Adipocyte (in vitro differentiated cells): ENCODE measurements around the gene CORO6.

Experiments used
- DNase-seq: peaks from one replicate; pipeline ENCODE4 v3.0.0-alpha.2; 2015; ENCODE audit warnings: low read depth
- H3K27me3 ChIP-seq: replicated peaks from 2 replicates; pipeline ENCODE4 v1.7.0; 2013; ENCODE audit warnings: mild to moderate bottlenecking, low read length, moderate library complexity; ENCODE audit not compliant: control insufficient read depth, insufficient read depth
- H3K36me3 ChIP-seq: 2 replicates; pipeline ENCODE4 v1.7.0; 2013; ENCODE audit warnings: low read length, mild to moderate bottlenecking, moderate library complexity; ENCODE audit not compliant: control insufficient read depth, insufficient read depth, severe bottlenecking
- H3K4me1 ChIP-seq: 2 replicates; pipeline ENCODE4 v1.7.0; 2013; ENCODE audit warnings: mild to moderate bottlenecking, low read length, moderate library complexity; ENCODE audit not compliant: control insufficient read depth, insufficient read depth
- H3K4me3 ChIP-seq: 2 replicates; pipeline ENCODE4 v1.7.0; 2013; ENCODE audit warnings: mild to moderate bottlenecking, low read length, moderate library complexity
- H3K9ac ChIP-seq: 2 replicates; pipeline ENCODE4 v1.7.0; 2013; ENCODE audit warnings: mild to moderate bottlenecking, low read length, moderate library complexity
- H3K9me3 ChIP-seq: 2 replicates; pipeline ENCODE4 v1.7.0; 2013; ENCODE audit warnings: mild to moderate bottlenecking, low read length, moderate library complexity; ENCODE audit not compliant: control insufficient read depth

The CORO6 gene

DNA sequence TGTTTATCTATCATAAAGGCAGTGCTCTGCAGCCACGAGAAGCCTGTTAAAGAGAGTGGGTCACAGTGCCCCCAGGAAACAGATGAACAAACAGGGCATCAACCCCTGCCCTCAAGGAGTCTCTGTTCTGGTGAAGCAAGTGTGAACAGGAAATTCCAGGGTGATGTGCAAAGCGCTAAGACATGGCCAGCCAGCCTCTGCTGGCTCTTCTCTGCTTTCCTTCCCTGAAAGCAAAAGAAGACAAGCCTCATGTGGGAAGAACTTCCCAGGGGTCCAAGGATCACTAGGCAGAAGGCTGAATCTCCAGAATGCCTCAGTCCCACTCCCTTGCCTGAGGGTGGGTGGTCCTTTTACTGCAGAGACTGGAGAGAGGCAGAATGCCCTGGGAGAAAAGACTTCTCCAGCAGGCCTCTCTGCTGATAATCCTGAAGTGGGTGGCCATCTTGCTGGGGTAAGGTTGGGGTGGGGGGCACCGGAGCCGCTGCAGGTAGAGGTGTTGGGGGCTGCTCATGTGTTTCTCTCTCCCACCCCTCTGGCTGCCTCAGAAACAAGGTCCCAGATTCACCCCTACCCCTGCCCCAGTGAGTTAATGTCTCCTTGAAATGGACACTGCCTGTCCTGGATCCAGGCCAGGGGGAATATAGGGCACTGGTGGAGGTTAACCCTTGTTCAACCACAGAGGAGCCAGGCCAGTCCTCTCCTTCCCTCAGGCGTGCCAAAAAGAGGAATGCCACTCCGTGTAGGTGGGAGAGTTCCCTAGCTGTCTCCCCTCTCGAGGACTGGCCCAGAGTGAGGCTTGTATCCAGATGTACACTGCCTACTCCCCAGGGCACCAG is 27.4 kb downstream of the CORO6 start:
- Histone ChIP-seq H3K9ac (no peak overlapping the region), H3K9me3 (no peaks in the 10 kb centered on the region), H3K4me1 (peaks cover 59% of the 10 kb centered on the region), H3K36me3 (no peaks in the 10 kb centered on the region), H3K4me3 (no peak overlapping the region), H3K27me3 (no peaks in the 10 kb centered on the region)
- no peak for DNase-seq

DNA sequence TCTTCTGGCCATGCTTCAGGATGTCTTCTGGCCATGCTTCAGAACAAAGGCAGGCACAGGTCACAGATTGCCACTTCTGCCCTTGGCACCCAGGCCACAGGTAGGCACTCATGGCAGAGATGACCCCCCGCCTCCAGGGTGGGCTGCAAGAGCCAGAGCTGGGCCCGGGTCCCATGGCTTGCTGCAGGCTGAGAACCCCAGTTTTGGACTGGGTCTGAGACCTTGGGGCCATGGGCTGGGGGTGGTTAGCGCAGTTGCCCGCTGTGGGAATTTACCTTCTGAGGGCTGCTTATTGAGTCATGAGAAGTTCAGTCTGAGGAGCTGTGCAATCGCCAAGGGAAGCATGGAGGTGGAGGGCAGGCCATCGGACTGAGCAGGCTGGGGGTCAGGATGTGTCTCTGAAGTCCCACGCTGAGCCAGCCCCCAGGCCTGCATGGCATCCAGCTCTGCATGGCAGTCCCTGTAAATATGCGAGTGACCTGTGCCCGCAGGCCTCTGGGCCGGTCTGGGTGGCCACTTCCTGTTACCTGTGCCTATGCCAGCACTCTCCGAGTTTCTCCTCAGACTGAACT is 28.1 kb downstream of the CORO6 start:
- H3K36me3 ChIP-seq = no peaks in the 10 kb centered on the region
- peak overlapping the region; percentile 80 for H3K4me3 ChIP-seq
- DNase-seq = no peak
- no peak overlapping the region for H3K9ac ChIP-seq
- peaks cover 66% of the 10 kb centered on the region for H3K4me1 ChIP-seq
- no peaks in the 10 kb centered on the region for H3K27me3 ChIP-seq
- H3K9me3 ChIP-seq = no peaks in the 10 kb centered on the region

DNA sequence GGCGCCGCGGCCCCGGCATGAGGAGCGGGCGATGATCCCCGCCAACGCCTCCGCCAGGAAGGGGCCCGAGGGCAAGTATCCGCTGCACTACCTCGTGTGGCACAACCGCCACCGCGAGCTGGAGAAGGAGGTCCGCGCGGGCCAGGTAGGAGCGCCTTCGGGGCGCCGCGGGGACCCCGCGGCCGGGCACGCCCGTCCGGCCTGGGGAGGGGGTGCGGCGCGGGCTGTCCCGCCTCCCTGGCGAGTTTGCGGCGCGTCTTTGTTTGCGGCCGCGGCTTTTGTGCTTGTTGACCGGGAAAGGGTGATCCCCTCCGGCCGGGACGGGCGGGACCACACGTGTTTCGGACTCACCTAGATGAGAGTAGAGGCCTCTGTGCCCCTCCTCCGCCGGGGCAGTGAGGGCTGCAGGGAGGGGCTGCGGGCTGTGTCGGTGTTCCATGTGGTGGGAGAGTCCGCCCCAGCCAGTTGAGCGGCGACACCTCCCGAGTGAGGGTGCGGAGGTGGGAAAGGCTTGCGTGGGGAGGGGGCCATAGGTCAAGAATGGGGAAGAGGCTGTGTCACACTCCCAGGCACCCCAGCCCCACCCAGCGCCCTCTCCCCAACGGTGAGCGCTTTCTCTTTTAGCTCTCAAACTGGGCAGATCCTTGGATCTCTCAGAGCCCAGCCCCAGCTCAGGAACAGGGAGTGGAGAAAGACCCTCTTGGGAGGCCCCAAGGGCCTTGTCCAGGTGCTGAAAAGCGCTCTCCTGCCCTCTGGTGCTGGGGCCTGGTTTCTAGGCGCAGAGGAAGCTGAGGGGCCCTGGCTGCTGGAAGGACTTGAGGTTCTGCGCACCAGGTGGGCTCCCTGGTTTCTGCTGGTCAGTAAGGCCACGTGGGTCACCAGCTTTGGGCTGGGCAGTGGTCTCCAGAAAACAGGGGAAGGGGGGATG is 28.9 kb downstream of the CORO6 start:
- Histone ChIP-seq H3K36me3 (no peaks in the 10 kb centered on the region), H3K4me1 (peaks cover 66% of the 10 kb centered on the region), H3K4me3 (peak overlapping the region; percentile 80), H3K27me3 (no peaks in the 10 kb centered on the region), H3K9me3 (no peaks in the 10 kb centered on the region), H3K9ac (peak overlapping the region; percentile 72)
- peak; percentile 60 for DNase-seq

DNA sequence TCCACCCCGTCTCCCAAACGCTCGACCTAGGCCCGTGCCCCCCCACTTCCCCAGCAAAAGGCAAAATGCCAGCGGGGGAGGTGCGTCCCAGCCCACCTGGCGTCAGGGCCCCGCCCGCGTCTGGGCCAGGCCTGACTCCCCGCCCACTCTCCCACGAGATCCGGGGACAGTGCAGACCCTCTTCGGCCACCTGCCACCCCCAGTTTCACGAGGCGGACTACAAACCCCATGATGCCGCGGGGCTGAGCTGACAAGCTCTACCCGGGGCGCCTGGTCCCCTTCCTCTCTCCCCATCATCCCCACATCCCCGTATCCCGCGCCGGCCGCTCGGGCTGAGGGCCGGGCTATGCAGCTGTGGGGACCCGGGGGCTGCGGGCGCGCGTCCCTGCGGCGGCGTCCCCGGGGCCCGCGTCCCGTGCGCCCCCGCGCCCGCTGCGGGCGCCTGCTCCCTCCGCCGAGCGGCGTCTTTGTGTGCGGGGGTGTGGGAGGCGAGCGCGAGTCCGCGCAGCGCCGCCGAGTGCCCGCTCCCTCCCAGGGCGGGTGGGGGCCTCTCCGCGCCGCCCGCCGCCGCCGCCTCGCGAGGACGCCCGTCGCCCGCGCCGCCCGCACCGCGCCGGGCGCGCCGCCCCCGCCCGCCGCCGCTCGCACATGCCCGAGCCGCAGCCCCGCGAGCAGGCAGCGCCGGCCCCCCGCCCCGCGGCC is 29.7 kb downstream of the CORO6 start, which contains the start of gene ANKRD13B:
TSS of gene ANKRD13B (plus strand) at position 283 of the 702 bp plus-strand sequence. CDS start 490 bp downstream, outside the sequence.
- Histone ChIP-seq H3K4me3 (peak within 1 kb of the TSS; percentile 80), H3K36me3 (no peaks in the 10 kb centered on the region), H3K9ac (peak within 1 kb of the TSS; percentile 72), H3K4me1 (peaks cover 72% of the 10 kb centered on the region), H3K9me3 (no peaks in the 10 kb centered on the region), H3K27me3 (no peaks in the 10 kb centered on the region)
- DNase-seq = peak; percentile 66

DNA sequence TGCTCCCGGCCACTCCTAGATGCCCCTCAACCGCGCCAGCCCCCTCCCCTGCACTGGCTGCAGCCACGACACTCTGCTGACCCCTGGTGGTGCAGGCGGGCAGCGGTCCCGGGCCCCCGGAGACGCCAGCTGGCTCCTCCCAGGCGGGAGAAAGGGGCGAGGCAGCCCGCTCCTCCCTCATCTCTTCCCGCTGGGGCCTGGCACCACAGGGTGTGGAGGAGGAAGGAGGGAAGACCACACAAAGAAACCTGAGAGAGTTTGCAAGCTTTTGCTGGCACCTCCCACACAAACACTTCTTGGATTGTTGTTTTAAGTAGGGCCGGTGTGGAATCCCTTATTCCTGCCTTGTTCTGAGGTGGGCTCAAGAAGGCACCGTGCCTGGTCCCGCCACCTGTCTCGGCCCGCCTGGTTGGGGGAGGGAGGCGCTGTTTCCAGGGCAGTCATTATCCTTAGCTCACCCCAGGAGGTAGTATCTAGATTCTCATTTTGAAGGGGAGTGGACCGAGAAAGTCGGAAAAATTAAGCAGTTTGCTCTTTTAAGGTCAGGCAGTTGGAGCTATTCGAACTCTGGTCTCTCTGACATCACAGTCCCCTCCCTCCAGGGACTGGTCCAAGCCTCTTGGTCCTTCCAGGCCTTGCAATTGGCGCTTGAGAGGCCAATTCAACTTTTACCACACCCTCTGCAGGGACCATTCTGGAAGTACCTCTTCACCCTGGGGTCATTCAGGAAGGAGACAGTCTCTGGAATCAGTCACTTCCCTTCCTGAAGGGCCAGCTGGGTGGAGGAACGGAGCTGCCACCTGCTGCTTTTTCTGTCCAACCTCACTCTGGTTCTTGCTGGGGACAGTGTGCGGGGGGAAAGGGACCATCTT is 30.7 kb downstream of the CORO6 start:
- peak overlapping the region; percentile 84 for H3K9ac ChIP-seq
- H3K36me3 ChIP-seq = no peaks in the 10 kb centered on the region
- no peaks in the 10 kb centered on the region for H3K9me3 ChIP-seq
- peaks cover 76% of the 10 kb centered on the region for H3K4me1 ChIP-seq
- peak; percentile 95 for DNase-seq
- H3K4me3 ChIP-seq = peak overlapping the region; percentile 79
- H3K27me3 ChIP-seq = no peaks in the 10 kb centered on the region

DNA sequence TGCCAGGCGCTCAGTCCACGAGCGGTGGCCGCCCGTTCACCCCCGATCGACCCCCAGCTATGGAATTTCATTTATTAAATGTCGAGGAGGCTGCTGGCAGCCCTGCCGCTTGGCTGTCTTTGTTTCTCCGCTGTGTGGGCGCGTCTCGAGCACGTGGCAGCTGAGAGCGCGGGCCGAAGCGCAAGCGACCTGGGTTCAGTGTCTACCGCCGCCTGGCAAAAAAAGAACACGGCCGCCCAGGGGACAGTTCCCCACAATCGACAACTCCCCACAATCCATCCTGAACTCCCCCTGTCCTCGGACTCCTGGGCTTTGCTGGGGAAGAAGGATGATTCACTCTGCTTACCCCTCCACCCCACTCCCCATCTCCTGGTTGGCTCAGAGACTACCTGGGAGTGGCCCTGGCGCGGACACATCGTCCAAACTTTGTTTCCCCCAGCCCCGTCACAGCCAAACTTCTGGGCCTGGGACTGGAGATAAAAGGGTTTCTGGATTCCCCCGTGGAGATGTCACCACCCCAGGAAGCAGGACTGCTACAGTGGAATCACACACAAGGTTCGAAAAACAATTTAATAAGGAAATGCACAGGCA is 31.5 kb downstream of the CORO6 start:
- H3K9me3 ChIP-seq = no peaks in the 10 kb centered on the region
- peak overlapping the region; percentile 79 for H3K4me3 ChIP-seq
- H3K36me3 ChIP-seq = no peaks in the 10 kb centered on the region
- no peaks in the 10 kb centered on the region for H3K27me3 ChIP-seq
- peaks cover 74% of the 10 kb centered on the region for H3K4me1 ChIP-seq
- H3K9ac ChIP-seq = peak overlapping the region; percentile 84
- DNase-seq = peak; percentile 68

DNA sequence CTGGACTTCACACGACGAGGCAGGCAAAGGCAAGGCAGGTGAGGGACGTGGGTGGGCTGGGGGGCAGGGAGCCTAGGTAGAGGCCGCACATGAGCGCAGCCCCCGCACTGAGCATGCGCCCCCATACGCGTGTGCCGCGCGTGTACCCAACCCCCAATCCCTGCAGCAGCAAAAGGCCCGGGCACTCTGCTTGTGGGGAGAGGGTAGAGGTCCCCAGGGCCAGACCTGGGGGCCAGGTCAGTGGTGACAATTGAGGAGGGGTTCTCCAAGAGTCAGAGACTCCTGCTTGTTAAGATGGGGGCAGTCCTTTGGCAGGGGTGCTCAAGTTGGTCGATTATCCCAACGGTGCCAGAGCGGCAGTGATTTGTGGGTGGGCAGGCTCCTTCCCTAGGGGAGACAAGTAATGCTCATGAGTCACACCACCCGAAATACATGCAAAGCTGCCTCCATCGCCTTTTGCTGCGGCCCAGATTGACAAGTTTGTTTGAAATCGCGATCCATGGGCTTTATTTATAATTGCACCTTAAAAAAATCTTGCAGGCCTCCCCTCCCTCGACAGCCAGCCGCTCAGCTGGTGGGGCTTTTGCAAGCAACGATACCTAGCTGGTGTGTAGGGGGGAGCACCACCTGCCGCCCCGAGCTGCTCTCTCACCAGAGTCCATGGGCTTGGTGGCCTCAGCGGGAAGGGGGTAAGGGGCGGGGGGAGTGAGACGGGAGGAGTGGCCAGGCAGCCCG is 32.1 kb downstream of the CORO6 start:
- peaks cover 68% of the 10 kb centered on the region for H3K4me1 ChIP-seq
- DNase-seq = peak; percentile 61

DNA sequence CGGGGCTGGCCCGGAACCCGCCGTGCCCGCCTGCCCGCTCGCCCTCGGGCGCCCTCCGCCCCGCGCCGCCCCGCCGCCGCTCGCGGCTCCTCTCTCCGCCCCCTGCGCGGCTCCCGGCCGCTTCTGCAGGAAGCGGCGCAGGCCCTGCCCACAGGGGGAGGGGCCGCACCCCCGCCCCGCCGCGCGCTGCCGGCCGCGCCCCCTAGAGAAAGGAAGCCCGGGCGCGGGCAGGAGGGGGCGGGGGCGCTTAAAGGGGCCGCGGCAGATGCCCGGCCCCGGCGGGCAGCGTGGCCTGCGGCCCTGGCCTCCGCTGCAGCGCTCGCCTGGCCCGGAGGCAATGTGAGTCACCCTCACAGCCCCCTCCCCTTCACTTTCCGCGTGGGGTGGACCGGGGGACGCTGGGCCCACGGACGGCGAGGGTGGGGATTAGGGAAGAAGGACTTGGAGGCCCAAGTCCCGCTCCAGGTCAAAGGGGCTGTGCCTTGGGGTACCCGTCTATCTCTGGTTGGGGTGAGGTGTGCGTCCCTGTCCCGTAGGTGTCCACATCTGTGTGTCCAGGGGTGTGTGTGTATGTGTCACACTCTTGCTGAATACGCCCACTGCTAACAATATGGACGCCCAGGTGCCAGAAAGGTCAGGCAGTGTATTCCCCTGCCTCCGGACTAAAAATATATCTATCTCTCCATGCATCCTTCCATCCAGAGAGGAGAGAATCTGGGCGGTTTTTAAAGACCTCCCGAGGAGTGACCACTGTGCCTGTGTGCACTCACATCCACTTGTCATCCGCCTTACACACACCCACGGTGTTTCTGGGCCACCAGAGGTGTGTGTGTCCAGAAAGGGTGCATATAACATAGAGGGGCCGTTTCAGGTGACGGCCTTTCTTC is 32.9 kb downstream of the CORO6 start, which contains the start of gene GIT1:
TSS of gene GIT1 (minus strand) at position 125 of the 887 bp plus-strand sequence. CDS start 270 bp downstream, outside the sequence.
- Histone ChIP-seq H3K9ac (peak within 1 kb of the TSS; percentile 91), H3K4me3 (peak within 1 kb of the TSS; percentile 90), H3K27me3 (no peaks in the 10 kb centered on the region), H3K4me1 (peaks cover 60% of the 10 kb centered on the region), H3K9me3 (no peaks in the 10 kb centered on the region), H3K36me3 (no peaks in the 10 kb centered on the region)
- peak; percentile 96 for DNase-seq

More for the DNA sequence above, 32.1 kb downstream of the CORO6 start:
- Histone ChIP-seq H3K27me3 (no peaks in the 10 kb centered on the region), H3K36me3 (no peaks in the 10 kb centered on the region), H3K4me3 (peak overlapping the region; percentile 79), H3K9me3 (no peaks in the 10 kb centered on the region), H3K9ac (peak overlapping the region; percentile 84)
